Measurements from ENCODE around the gene ZBTB17. TPM values are rescaled to one million over a fixed set of nuclear protein-coding genes. Genes with fewer than 3 reads are reported as not detected.
"Not testable (repeated sequence)": the region's sequence is repeated elsewhere in the genome, so short reads cannot be mapped to it uniquely, and the experiment has no call there.

Gene ZBTB17
- total RNA-seq, 1 donor from 2014 or later: 19.5 TPM

- Histone ChIP-seq H3K27ac (no peak overlapping the region), H3K79me2 (ENCODE audit: low read depth) (no peaks in the 10 kb centered on the region), H3K9me3 (ENCODE audit: low read depth) (no peaks in the 10 kb centered on the region), H3K9ac (no peak overlapping the region), H4K20me1 (ENCODE audit: low read depth) (no peaks in the 10 kb centered on the region), H3F3A (ENCODE audit: low read depth) (peaks cover 9% of the 10 kb centered on the region), H3K36me3 (no peaks in the 10 kb centered on the region), H3K4me3 (no peak overlapping the region), H3K4me1 (peaks cover 5% of the 10 kb centered on the region), H3K4me2 (no peak overlapping the region), H2AFZ (replicated peaks) (no peak overlapping the region), H3K27me3 (peaks cover 66% of the 10 kb centered on the region)
- Mint-ChIP-seq H3K27me3 (ENCODE audit: insufficient read depth, low read depth) (peaks cover 15% of the 10 kb centered on the region), H3K4me1 (peaks cover 12% of the 10 kb centered on the region), H3K27ac (no peak overlapping the region), H3K4me3 (no peak overlapping the region), H3K9me3 (no peaks in the 10 kb centered on the region), H3K36me3 (no peaks in the 10 kb centered on the region)
- no peak for TF ChIP-seq EZH2 (IDR thresholded peaks at IDR 0.05)
- no peak for TF ChIP-seq CTCF (IDR thresholded peaks at IDR 0.05)
- TF ChIP-seq EZH2phosphoT487 (IDR thresholded peaks at IDR 0.05): no peak
- DNase-seq (ENCODE audit: low spot score): no peak
These were observed 30.9 kb upstream of the ZBTB17 start for GRCh38 chr1:16006552-16007485.

- no peak for DNase-seq (ENCODE audit: low spot score)
- no peak overlapping the region for H3K4me2 ChIP-seq
- no peak overlapping the region for H2AFZ ChIP-seq (replicated peaks)
- Mint-ChIP-seq H3K4me1 (peaks cover 12% of the 10 kb centered on the region), H3K36me3 (no peaks in the 10 kb centered on the region), H3K9me3 (no peaks in the 10 kb centered on the region), H3K4me3 (no peak overlapping the region), H3K27me3 (ENCODE audit: insufficient read depth, low read depth) (peaks cover 16% of the 10 kb centered on the region), H3K27ac (no peak overlapping the region)
- peaks cover 66% of the 10 kb centered on the region for H3K27me3 ChIP-seq
- H3K27ac ChIP-seq: no peak overlapping the region
- no peak overlapping the region for H3K9ac ChIP-seq
- no peaks in the 10 kb centered on the region for H3K9me3 ChIP-seq (ENCODE audit: low read depth)
- TF ChIP-seq CTCF (IDR thresholded peaks at IDR 0.05): no peak
- no peak for TF ChIP-seq EZH2 (IDR thresholded peaks at IDR 0.05)
- TF ChIP-seq EZH2phosphoT487 (IDR thresholded peaks at IDR 0.05): no peak
- H3K4me3 ChIP-seq: no peak overlapping the region
- H3K4me1 ChIP-seq: peaks cover 5% of the 10 kb centered on the region
- no peaks in the 10 kb centered on the region for H3K36me3 ChIP-seq
- H3F3A ChIP-seq (ENCODE audit: low read depth): peaks cover 9% of the 10 kb centered on the region
- no peaks in the 10 kb centered on the region for H3K79me2 ChIP-seq (ENCODE audit: low read depth)
- H4K20me1 ChIP-seq (ENCODE audit: low read depth): no peaks in the 10 kb centered on the region
These were observed 30.1 kb upstream of the ZBTB17 start for GRCh38 chr1:16006010-16006409.

- no peak overlapping the region for H3K4me2 ChIP-seq
- no peak overlapping the region for H3K4me3 ChIP-seq
- no peaks in the 10 kb centered on the region for H3K9me3 Mint-ChIP-seq
- peaks cover 12% of the 10 kb centered on the region for H3K4me1 Mint-ChIP-seq
- H3K27ac Mint-ChIP-seq: no peak overlapping the region
- H3K36me3 ChIP-seq: no peaks in the 10 kb centered on the region
- peaks cover 9% of the 10 kb centered on the region for H3F3A ChIP-seq (ENCODE audit: low read depth)
- H3K9ac ChIP-seq: no peak overlapping the region
- no peaks in the 10 kb centered on the region for H3K36me3 Mint-ChIP-seq
- no peak for DNase-seq (ENCODE audit: low spot score)
- TF ChIP-seq CTCF (IDR thresholded peaks at IDR 0.05) (no peak), EZH2phosphoT487 (IDR thresholded peaks at IDR 0.05) (no peak), EZH2 (IDR thresholded peaks at IDR 0.05) (no peak)
- H3K4me1 ChIP-seq: peaks cover 5% of the 10 kb centered on the region
- no peak overlapping the region for H3K27ac ChIP-seq
- H3K27me3 Mint-ChIP-seq (ENCODE audit: insufficient read depth, low read depth): peaks cover 16% of the 10 kb centered on the region
- H4K20me1 ChIP-seq (ENCODE audit: low read depth): no peaks in the 10 kb centered on the region
- H3K27me3 ChIP-seq: peaks cover 70% of the 10 kb centered on the region
- no peak overlapping the region for H3K4me3 Mint-ChIP-seq
- H2AFZ ChIP-seq (replicated peaks): no peak overlapping the region
- H3K9me3 ChIP-seq (ENCODE audit: low read depth): no peaks in the 10 kb centered on the region
- no peaks in the 10 kb centered on the region for H3K79me2 ChIP-seq (ENCODE audit: low read depth)
These were observed 29.7 kb upstream of the ZBTB17 start for GRCh38 chr1:16005597-16005996.

GRCh38 chr1:16001274-16001673 lies 25.4 kb upstream of the ZBTB17 start:
- not testable (repeated sequence) for H3K4me3 Mint-ChIP-seq; H3K36me3 Mint-ChIP-seq; H3K79me2 ChIP-seq (ENCODE audit: low read depth); H3K4me1 ChIP-seq; H2AFZ ChIP-seq (replicated peaks); DNase-seq (ENCODE audit: low spot score); H3K36me3 ChIP-seq; H4K20me1 ChIP-seq (ENCODE audit: low read depth); H3K27ac Mint-ChIP-seq; H3K9ac ChIP-seq; H3K4me1 Mint-ChIP-seq; H3K27ac ChIP-seq; H3K4me2 ChIP-seq; H3K4me3 ChIP-seq; H3F3A ChIP-seq (ENCODE audit: low read depth); H3K9me3 Mint-ChIP-seq; H3K9me3 ChIP-seq (ENCODE audit: low read depth)
- peaks cover 26% of the 10 kb centered on the region for H3K27me3 Mint-ChIP-seq (ENCODE audit: insufficient read depth, low read depth)
- H3K27me3 ChIP-seq: peaks cover 76% of the 10 kb centered on the region

All from neural progenitor cell (in vitro differentiated cells).